ENCODE data around the gene S100A1.

The S100A1 gene

GRCh38 chr1:153673511-153673910 lies 45.3 kb downstream of the S100A1 start:
- no peak for TF ChIP-seq CTCF (IDR thresholded peaks at IDR 0.05; ENCODE audit: low read depth, low read length, missing control alignments)
- no peak for DNase-seq (ENCODE audit: low read depth)
- no peak overlapping the region for H3K4me3 ChIP-seq (ENCODE audit: low read depth, low read length)

GRCh38 chr1:153677718-153678518 lies 49.7 kb downstream of the S100A1 start:
- no peak for DNase-seq (ENCODE audit: low read depth)
- TF ChIP-seq CTCF (IDR thresholded peaks at IDR 0.05; ENCODE audit: low read depth, low read length, missing control alignments), result peak; percentile 97
- H3K4me3 ChIP-seq (ENCODE audit: low read depth, low read length), result peak overlapping the region; percentile 42; the same call in 1 of the 2 replicates

GRCh38 chr1:153678519-153679336 lies 50.5 kb downstream of the S100A1 start, which contains the start of gene NPR1:
Gene NPR1 (plus strand): TSS chr1:153678688. CDS start chr1:153679109, 421 bp downstream.
- TF ChIP-seq CTCF (IDR thresholded peaks at IDR 0.05; ENCODE audit: low read depth, low read length, missing control alignments), result no peak
- DNase-seq (ENCODE audit: low read depth), result no peak
- H3K4me3 ChIP-seq (ENCODE audit: low read depth, low read length), result peak within 1 kb of the TSS; percentile 42

DNA sequence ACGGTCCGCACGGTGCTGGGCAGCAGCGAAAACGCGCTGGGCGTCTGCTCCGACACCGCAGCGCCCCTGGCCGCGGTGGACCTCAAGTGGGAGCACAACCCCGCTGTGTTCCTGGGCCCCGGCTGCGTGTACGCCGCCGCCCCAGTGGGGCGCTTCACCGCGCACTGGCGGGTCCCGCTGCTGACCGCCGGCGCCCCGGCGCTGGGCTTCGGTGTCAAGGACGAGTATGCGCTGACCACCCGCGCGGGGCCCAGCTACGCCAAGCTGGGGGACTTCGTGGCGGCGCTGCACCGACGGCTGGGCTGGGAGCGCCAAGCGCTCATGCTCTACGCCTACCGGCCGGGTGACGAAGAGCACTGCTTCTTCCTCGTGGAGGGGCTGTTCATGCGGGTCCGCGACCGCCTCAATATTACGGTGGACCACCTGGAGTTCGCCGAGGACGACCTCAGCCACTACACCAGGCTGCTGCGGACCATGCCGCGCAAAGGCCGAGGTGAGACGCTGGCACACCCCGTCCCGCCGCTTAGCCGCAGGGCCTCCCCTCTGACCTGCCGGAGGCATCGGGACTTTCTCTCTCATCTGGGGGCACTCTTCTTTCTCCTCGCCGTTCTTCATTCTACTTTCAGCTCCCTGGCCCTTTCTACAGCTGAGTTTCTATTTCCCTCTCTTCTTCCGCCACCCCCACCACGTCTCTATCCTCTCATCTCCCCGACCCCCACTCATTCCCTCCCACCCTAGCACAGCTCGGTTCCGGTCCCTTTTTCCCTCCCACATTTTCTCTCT lies 51.3 kb downstream of the S100A1 start:
- peak; percentile 31 for TF ChIP-seq CTCF (IDR thresholded peaks at IDR 0.05; ENCODE audit: low read depth, low read length, missing control alignments)
- peak overlapping the region; percentile 42 for H3K4me3 ChIP-seq (ENCODE audit: low read depth, low read length)
- no peak for DNase-seq (ENCODE audit: low read depth)

DNA sequence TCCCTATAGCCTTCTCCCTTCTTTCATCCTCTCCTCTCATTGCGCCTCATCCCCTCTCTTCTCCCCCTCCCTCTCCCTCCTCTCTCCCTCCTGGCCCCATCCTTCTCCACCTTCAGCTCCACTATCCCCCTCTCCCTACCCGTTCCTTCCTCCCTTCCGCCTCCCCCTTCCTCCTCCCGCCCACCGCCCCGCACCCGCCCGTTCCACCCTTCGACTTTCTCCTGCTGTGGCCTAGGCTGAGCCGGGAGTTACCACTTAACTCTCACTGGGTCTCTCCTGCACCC lies 51.8 kb downstream of the S100A1 start:
- no peak for TF ChIP-seq CTCF (IDR thresholded peaks at IDR 0.05; ENCODE audit: low read depth, low read length, missing control alignments)
- no peak for DNase-seq (ENCODE audit: low read depth)
- H3K4me3 ChIP-seq (ENCODE audit: low read depth, low read length), result no peak overlapping the region
